Suprapubic skin (tissue), 4 donors: Measurements from ENCODE around the gene FLNA. TPM values are rescaled to one million over a fixed set of nuclear protein-coding genes. Genes with fewer than 3 reads are reported as not detected.

ENCODE experiments used
- DNase-seq, 2 donors: peaks; one replicate each; pipeline ENCODE4 v3.0.0-alpha.2; 2019; ENCODE audit warnings: low spot score in 2 of 2
- H3K27ac ChIP-seq: fragments of 200-600 bp; sonication (generic); one replicate; pipeline ENCODE4 v1.5.1; 2019
- H3K27me3 ChIP-seq: fragments of 200-600 bp; sonication (generic); one replicate; pipeline ENCODE4 v1.5.1; 2019
- H3K36me3 ChIP-seq: fragments of 200-600 bp; sonication (generic); one replicate; pipeline ENCODE4 v1.5.1; 2019
- H3K4me1 ChIP-seq: fragments of 200-600 bp; sonication (generic); one replicate; pipeline ENCODE4 v1.5.1; 2019
- H3K4me3 ChIP-seq: fragments of 200-600 bp; sonication (generic); one replicate; pipeline ENCODE4 v1.5.1; 2019; ENCODE audit warnings: mild to moderate bottlenecking
- H3K9me3 ChIP-seq: fragments of 200-600 bp; sonication (generic); one replicate; pipeline ENCODE4 v1.5.1; 2019
- EP300 ChIP-seq: sonication (generic); formaldehyde crosslinking; IDR thresholded peaks from one replicate; pipeline ENCODE4 v1.6.1; 2017; ENCODE audit warnings: antibody characterized with exemption
- POLR2A ChIP-seq, 2 donors: fragments of 450-650 bp; IDR thresholded peaks; one replicate each; pipeline ENCODE4 v1.6.1; 2017; ENCODE audit warnings: antibody characterized with exemption in 2 of 2, mild to moderate bottlenecking in 2 of 2, moderate library complexity in 2 of 2
- POLR2AphosphoS5 ChIP-seq, 3 donors: sonication (generic); formaldehyde crosslinking; IDR thresholded peaks; one replicate each; pipeline ENCODE4 v1.6.1; 2017; ENCODE audit warnings: antibody characterized with exemption in 3 of 3
- WGBS: methylation state at CpG from one replicate; pipeline ENCODE4 v1.1.5; 2018; 5-methylcytosine and 5-hydroxymethylcytosine counted together
- total RNA-seq, 4 donors: library from RNA; depleted of rRNA; stranded (reverse); fragments of >200 nt; gene quantifications; one replicate each; pipeline ENCODE4 v1.1.0, GENCODE V29; 2016
- TF ChIP-seq, protein P1 (sequence below), 2 donors: fragments of 200-600 bp in 1 of 2; fragments of 450-650 bp in 1 of 2; sonication (generic) in 1 of 2; IDR thresholded peaks; one replicate each; pipeline ENCODE4 v1.5.1; 2016 to 2019; ENCODE audit warnings: antibody characterized with exemption in 2 of 2, mild to moderate bottlenecking in 1 of 2, moderate library complexity in 1 of 2

Gene FLNA
- total RNA-seq, 4 donors from 2014 or later: 374 to 402 (median 386) TPM

DNA sequence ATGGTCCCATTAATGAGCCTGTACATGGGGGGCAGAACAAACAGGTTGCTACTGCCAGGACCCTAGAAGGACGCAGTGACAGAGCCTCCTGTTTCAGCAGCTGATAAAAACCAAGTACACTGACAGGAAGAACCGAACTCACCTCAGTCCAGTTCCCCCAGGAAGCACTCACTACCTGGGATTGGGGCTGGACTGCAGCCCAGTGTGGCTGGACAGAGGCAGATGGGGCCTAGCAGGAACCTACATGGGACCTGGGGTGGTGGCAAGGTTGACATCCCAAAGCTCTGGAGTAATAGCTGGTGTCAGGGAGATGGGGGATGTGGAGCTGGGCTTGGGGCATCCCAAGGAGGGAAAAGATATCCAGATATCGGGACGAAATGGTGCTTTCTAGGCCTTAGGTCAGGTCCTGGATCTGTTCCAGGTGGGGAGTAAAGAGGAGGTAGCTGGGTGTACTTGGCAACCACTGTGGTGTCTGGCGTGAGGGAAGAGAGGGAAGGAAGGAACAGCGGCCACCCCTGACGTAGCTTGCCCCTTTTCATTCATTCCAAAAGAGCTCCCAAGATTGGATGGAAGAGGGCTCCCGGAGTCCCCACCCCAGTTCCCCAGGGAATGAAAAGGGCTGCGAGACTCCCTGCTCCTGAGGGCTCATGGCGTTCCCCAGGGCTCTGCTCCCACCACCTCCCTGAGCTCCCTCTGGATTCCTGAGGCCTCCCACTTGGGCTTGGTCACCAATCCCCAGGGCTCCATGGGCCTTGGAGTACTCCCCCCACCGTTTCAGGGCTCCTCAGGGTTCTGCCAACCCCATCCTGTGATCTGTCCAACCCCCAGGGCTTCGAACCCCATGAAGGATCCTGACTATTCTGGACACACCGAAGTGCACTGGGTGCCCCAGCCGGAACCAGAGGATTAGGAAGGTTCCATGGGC lies 9.2 kb upstream of the FLNA start:
- Histone ChIP-seq H3K4me1 (peaks cover 11% of the 10 kb centered on the region), H3K9me3 (no peaks in the 10 kb centered on the region), H3K36me3 (no peaks in the 10 kb centered on the region), H3K4me3 (no peak overlapping the region), H3K27me3 (no peaks in the 10 kb centered on the region), H3K27ac (no peak overlapping the region)
- TF ChIP-seq POLR2A (IDR thresholded peaks at IDR 0.05): no peak
- no peak for TF ChIP-seq POLR2AphosphoS5 (IDR thresholded peaks at IDR 0.05)
- no peak for TF ChIP-seq EP300
- TF ChIP-seq, protein P1, sequence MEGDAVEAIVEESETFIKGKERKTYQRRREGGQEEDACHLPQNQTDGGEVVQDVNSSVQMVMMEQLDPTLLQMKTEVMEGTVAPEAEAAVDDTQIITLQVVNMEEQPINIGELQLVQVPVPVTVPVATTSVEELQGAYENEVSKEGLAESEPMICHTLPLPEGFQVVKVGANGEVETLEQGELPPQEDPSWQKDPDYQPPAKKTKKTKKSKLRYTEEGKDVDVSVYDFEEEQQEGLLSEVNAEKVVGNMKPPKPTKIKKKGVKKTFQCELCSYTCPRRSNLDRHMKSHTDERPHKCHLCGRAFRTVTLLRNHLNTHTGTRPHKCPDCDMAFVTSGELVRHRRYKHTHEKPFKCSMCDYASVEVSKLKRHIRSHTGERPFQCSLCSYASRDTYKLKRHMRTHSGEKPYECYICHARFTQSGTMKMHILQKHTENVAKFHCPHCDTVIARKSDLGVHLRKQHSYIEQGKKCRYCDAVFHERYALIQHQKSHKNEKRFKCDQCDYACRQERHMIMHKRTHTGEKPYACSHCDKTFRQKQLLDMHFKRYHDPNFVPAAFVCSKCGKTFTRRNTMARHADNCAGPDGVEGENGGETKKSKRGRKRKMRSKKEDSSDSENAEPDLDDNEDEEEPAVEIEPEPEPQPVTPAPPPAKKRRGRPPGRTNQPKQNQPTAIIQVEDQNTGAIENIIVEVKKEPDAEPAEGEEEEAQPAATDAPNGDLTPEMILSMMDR (IDR thresholded peaks at IDR 0.05): no peak
- WGBS: 76% methylated on average over 12 of the region's 14 CpGs
- peak in 1 of 2 donors; percentile 57 for DNase-seq

DNA sequence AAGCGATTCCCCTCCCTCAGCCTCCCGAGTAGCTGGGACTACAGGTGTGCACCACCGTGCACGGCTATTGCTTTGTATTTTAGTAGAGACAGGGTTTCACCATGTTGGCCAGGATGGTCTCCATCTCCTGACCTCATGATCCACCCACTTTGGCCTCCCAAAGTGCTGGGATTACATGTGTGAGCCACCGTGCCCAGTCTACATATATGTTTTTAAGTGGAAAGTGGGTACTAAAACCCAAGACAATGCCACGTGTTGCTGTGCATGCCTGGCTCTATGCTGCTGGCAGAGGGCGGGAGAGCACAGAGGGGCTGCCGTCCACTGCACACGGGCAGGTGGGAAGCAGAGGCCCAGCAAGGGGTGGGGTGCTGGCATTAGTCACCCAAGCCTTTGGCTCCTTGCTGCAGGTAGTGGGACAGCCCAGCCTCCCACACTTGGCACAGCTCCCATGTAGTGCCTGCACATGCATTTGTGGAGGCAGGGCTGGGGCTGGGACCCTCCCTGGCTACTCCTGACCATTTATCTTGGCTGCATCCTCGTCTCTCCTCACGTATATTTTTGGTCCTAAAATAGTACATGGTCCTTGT lies 8.1 kb upstream of the FLNA start:
- 75% methylated on average over 11 of the region's 11 CpGs for WGBS

DNA sequence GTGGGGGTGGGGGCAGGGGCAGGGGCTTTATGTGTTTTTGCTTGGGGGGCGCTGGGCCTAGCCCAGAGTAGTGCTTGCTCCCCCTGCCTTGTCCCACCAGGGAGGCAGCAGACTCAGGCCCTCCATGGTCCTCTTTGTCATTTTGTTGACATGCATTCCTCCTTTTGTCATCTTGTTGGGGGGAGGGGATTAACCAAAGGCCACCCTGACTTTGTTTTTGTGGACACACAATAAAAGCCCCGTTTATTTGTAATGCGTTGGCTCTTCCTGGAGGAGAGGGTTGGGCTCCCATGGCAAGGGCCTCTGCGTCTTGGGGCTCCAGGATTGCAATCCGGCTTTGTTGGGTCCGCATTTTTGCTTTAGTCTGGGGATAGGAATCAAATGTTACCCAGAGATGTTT lies 6.8 kb upstream of the FLNA start:
- no peak for TF ChIP-seq POLR2A (IDR thresholded peaks at IDR 0.05)
- TF ChIP-seq, protein P1 (IDR thresholded peaks at IDR 0.05): no peak
- TF ChIP-seq POLR2AphosphoS5 (IDR thresholded peaks at IDR 0.05): no peak
- no peak for TF ChIP-seq EP300
- no peak for DNase-seq
- WGBS: 68% methylated on average over 3 of the region's 6 CpGs
- Histone ChIP-seq H3K4me1 (peaks cover 20% of the 10 kb centered on the region), H3K9me3 (no peaks in the 10 kb centered on the region), H3K27me3 (no peaks in the 10 kb centered on the region), H3K27ac (no peak overlapping the region), H3K36me3 (no peaks in the 10 kb centered on the region), H3K4me3 (no peak overlapping the region)

More for the DNA sequence above, 8.1 kb upstream of the FLNA start:
- Histone ChIP-seq H3K36me3 (no peaks in the 10 kb centered on the region), H3K4me1 (peaks cover 19% of the 10 kb centered on the region), H3K4me3 (no peak overlapping the region), H3K9me3 (no peaks in the 10 kb centered on the region), H3K27ac (no peak overlapping the region), H3K27me3 (no peaks in the 10 kb centered on the region)
- no peak for DNase-seq
- TF ChIP-seq POLR2AphosphoS5 (IDR thresholded peaks at IDR 0.05) (no peak), POLR2A (IDR thresholded peaks at IDR 0.05) (no peak), EP300 (no peak)
- TF ChIP-seq, protein P1 (IDR thresholded peaks at IDR 0.05): no peak

DNA sequence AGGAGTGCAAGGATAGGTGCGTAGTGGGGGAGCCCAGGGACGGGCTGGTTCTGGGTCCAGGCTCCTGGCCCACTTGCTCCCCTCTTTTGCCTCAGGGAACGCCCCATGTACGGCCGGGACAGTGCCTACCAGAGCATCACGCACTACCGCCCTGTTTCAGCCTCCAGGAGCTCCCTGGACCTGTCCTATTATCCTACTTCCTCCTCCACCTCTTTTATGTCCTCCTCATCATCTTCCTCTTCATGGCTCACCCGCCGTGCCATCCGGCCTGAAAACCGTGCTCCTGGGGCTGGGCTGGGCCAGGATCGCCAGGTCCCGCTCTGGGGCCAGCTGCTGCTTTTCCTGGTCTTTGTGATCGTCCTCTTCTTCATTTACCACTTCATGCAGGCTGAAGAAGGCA lies 6.4 kb upstream of the FLNA start:
- no peak for TF ChIP-seq POLR2AphosphoS5 (IDR thresholded peaks at IDR 0.05)
- TF ChIP-seq EP300: no peak
- no peak for TF ChIP-seq POLR2A (IDR thresholded peaks at IDR 0.05)
- TF ChIP-seq, protein P1 (IDR thresholded peaks at IDR 0.05): no peak
- Histone ChIP-seq H3K4me1 (peaks cover 20% of the 10 kb centered on the region), H3K27ac (no peak overlapping the region), H3K36me3 (no peaks in the 10 kb centered on the region), H3K4me3 (peak overlapping the region; percentile 78), H3K9me3 (no peaks in the 10 kb centered on the region), H3K27me3 (no peaks in the 10 kb centered on the region)
- DNase-seq: no peak
- 91% methylated on average over 9 of the region's 14 CpGs for WGBS

GRCh38 chrX:154380153-154380552 lies 5.7 kb upstream of the FLNA start:
- Histone ChIP-seq H3K27me3 (no peaks in the 10 kb centered on the region), H3K4me3 (peak overlapping the region; percentile 78), H3K4me1 (peaks cover 20% of the 10 kb centered on the region), H3K9me3 (no peaks in the 10 kb centered on the region), H3K27ac (peak overlapping the region; percentile 97), H3K36me3 (no peaks in the 10 kb centered on the region)
- no peak for DNase-seq
- TF ChIP-seq POLR2A (IDR thresholded peaks at IDR 0.05) (no peak), EP300 (no peak), POLR2AphosphoS5 (IDR thresholded peaks at IDR 0.05) (no peak)
- TF ChIP-seq, protein P1 (IDR thresholded peaks at IDR 0.05): no peak
- WGBS: 63% methylated on average over 5 of the region's 13 CpGs
